Fibroblast of lung (primary cell): ENCODE results near the gene CDCP1. TPM values are rescaled to one million over a fixed set of nuclear protein-coding genes. Genes with fewer than 3 reads are reported as not detected.
A peak's percentile ranks its signal among the peaks of the same experiment; 100 is the strongest.

ENCODE experiments used
- DNase-seq, 2 donors: peaks; one replicate each; pipeline versions ENCODE4 v3.0.0 to v3.0.0-alpha.2; 2010; ENCODE audit warnings: low read depth in 2 of 2
- H2AFZ ChIP-seq: 2 replicates; pipeline ENCODE4 v1.5.1; 2012; ENCODE audit warnings: low read length, control low read depth, inconsistent platforms
- H3K27ac ChIP-seq: 2 replicates; pipeline ENCODE4 v1.5.1; 2011; ENCODE audit warnings: low read length, control low read depth; ENCODE audit not compliant: insufficient read depth
- H3K27me3 ChIP-seq: 2 replicates; pipeline ENCODE4 v1.5.1; 2011; ENCODE audit warnings: mild to moderate bottlenecking, low read length; ENCODE audit not compliant: control insufficient read depth, insufficient read depth
- H3K36me3 ChIP-seq: 2 replicates; pipeline ENCODE4 v1.5.1; 2011; ENCODE audit warnings: low read length; ENCODE audit not compliant: control insufficient read depth, insufficient read depth
- H3K4me1 ChIP-seq: 2 replicates; pipeline ENCODE4 v1.5.1; 2011; ENCODE audit warnings: low read length; ENCODE audit not compliant: control insufficient read depth, insufficient read depth; ENCODE audit errors: extremely low read depth
- H3K4me2 ChIP-seq: 2 replicates; pipeline ENCODE4 v1.5.1; 2011; ENCODE audit warnings: low read length, control low read depth; ENCODE audit not compliant: insufficient read depth; ENCODE audit errors: extremely low read depth
- H3K4me3 ChIP-seq, 4 experiments: fragments of 200-600 bp in 1 of 4; sonication (generic) in 1 of 4; replicated peaks in 1 of 4; 2 replicates each; pipeline ENCODE4 v1.5.1; 2011 to 2016; ENCODE audit warnings: low read length in 4 of 4, low read depth in 3 of 4, mild to moderate bottlenecking in 3 of 4, control low read depth in 2 of 4, inconsistent platforms in 1 of 4, mixed read lengths in 1 of 4; ENCODE audit not compliant: insufficient read depth in 1 of 4; ENCODE audit errors: control extremely low read depth in 1 of 4
- H3K79me2 ChIP-seq: 2 replicates; pipeline ENCODE4 v1.5.1; 2012; ENCODE audit warnings: mild to moderate bottlenecking, low read length, inconsistent platforms; ENCODE audit not compliant: control insufficient read depth, insufficient read depth
- H3K9ac ChIP-seq: 2 replicates; pipeline ENCODE4 v1.5.1; 2011; ENCODE audit warnings: mild to moderate bottlenecking, low read length, control low read depth; ENCODE audit not compliant: insufficient read depth
- H3K9me3 ChIP-seq: 2 replicates; pipeline ENCODE4 v1.5.1; 2012; ENCODE audit warnings: low read depth, low read length; ENCODE audit not compliant: control insufficient read depth, insufficient read depth
- H4K20me1 ChIP-seq: 2 replicates; pipeline ENCODE4 v1.5.1; 2011; ENCODE audit warnings: low read length; ENCODE audit not compliant: control insufficient read depth, insufficient read depth; ENCODE audit errors: extremely low read depth
- CTCF ChIP-seq, 2 donors: IDR thresholded peaks in 1 of 2; conservative IDR thresholded peaks in 1 of 2; 1 replicate in 1 of 2; 2 replicates in 1 of 2; pipeline ENCODE4 v1.5.1; 2011 to 2012; ENCODE audit warnings: low read length in 2 of 2, control low read depth in 1 of 2, inconsistent platforms in 1 of 2, low read depth in 1 of 2, mild to moderate bottlenecking in 1 of 2
- EZH2 ChIP-seq: IDR thresholded peaks from 2 replicates; pipeline ENCODE4 v1.5.1; 2012; ENCODE audit warnings: low read length, control low read depth, mild to moderate bottlenecking; ENCODE audit errors: missing control alignments
- polyA plus RNA-seq, 2 donors: library from polyadenylated mRNA; depleted of rRNA in 1 of 2; stranded (reverse) in 1 of 2; unstranded in 1 of 2; fragments of >200 nt; gene quantifications; 2 replicates each; pipeline ENCODE4 v1.2.1, GENCODE V29; 2011 to 2012; ENCODE audit warnings: missing spikeins in 1 of 2
- total RNA-seq: library from RNA; depleted of rRNA; stranded (reverse); fragments of >200 nt; gene quantifications from 2 replicates; pipeline ENCODE4 v1.2.1, GENCODE V29; 2014

Gene CDCP1
- total and polyA plus RNA-seq, 2 donors (not counting 1 experiment from before 2014, with no cell fraction given), result 25.6 to 56.1 TPM

- Histone ChIP-seq H4K20me1 (no peaks in the 10 kb centered on the region), H3K9me3 (no peaks in the 10 kb centered on the region), H3K79me2 (no peaks in the 10 kb centered on the region), H3K9ac (no peak overlapping the region), H3K27me3 (no peaks in the 10 kb centered on the region), H3K4me2 (no peak overlapping the region), H2AFZ (no peak overlapping the region), H3K36me3 (no peaks in the 10 kb centered on the region), H3K27ac (no peak overlapping the region), H3K4me1 (peaks cover 18% of the 10 kb centered on the region), H3K4me3 (no peak overlapping the region)
- TF ChIP-seq EZH2 (no peak), CTCF (conservative IDR thresholded peaks at IDR 0.05 in 1 of 2, IDR thresholded peaks at IDR 0.05 in 1 of 2; ENCODE audit: low read depth in 1 of 2, low read length in 2 of 2) (no peak)
- no peak for DNase-seq
These were observed 94.5 kb downstream of the CDCP1 start for GRCh38 chr3:45051685-45052084.

GRCh38 chr3:45049807-45050206, 96.4 kb downstream of the CDCP1 start:
- H3K27ac ChIP-seq, result no peak overlapping the region
- no peak overlapping the region for H3K4me3 ChIP-seq
- H3K79me2 ChIP-seq, result no peaks in the 10 kb centered on the region
- H3K36me3 ChIP-seq, result no peaks in the 10 kb centered on the region
- H3K4me1 ChIP-seq, result peaks cover 11% of the 10 kb centered on the region
- no peak overlapping the region for H2AFZ ChIP-seq
- H3K9me3 ChIP-seq, result no peaks in the 10 kb centered on the region
- no peaks in the 10 kb centered on the region for H4K20me1 ChIP-seq
- no peak overlapping the region for H3K4me2 ChIP-seq
- H3K9ac ChIP-seq, result no peak overlapping the region
- TF ChIP-seq CTCF (conservative IDR thresholded peaks at IDR 0.05 in 1 of 2, IDR thresholded peaks at IDR 0.05 in 1 of 2; ENCODE audit: low read depth in 1 of 2, low read length in 2 of 2), result no peak
- no peaks in the 10 kb centered on the region for H3K27me3 ChIP-seq
- no peak for DNase-seq

- Histone ChIP-seq H3K36me3 (no peaks in the 10 kb centered on the region), H3K4me2 (no peak overlapping the region), H3K27me3 (no peaks in the 10 kb centered on the region), H3K9me3 (no peaks in the 10 kb centered on the region), H3K27ac (no peak overlapping the region), H3K4me3 (no peak overlapping the region), H3K79me2 (no peaks in the 10 kb centered on the region), H2AFZ (no peak overlapping the region), H3K9ac (no peak overlapping the region), H4K20me1 (no peaks in the 10 kb centered on the region), H3K4me1 (peaks cover 13% of the 10 kb centered on the region)
- DNase-seq, result peak in 1 of 2 donors; percentile 62
- TF ChIP-seq CTCF (conservative IDR thresholded peaks at IDR 0.05 in 1 of 2, IDR thresholded peaks at IDR 0.05 in 1 of 2; ENCODE audit: low read depth in 1 of 2, low read length in 2 of 2) (no peak), EZH2 (no peak)
These were observed 97.9 kb downstream of the CDCP1 start for GRCh38 chr3:45048244-45048643.
